Measurements from ENCODE around the gene SERPINB6. TPM values are rescaled to one million over a fixed set of nuclear protein-coding genes. Genes with fewer than 3 reads are reported as not detected.
A peak's percentile ranks its signal among the peaks of the same experiment; 100 is the strongest.
"Not testable (repeated sequence)": the region's sequence is repeated elsewhere in the genome, so short reads cannot be mapped to it uniquely, and the experiment has no call there.

The SERPINB6 gene
- total RNA-seq, 4 donors from 2014 or later = 170 to 462 (median 219) TPM

- peak in 1 of 3 donors; percentile 8 for DNase-seq
- no peak for TF ChIP-seq POLR2A (IDR thresholded peaks at IDR 0.05)
- TF ChIP-seq, protein P1, sequence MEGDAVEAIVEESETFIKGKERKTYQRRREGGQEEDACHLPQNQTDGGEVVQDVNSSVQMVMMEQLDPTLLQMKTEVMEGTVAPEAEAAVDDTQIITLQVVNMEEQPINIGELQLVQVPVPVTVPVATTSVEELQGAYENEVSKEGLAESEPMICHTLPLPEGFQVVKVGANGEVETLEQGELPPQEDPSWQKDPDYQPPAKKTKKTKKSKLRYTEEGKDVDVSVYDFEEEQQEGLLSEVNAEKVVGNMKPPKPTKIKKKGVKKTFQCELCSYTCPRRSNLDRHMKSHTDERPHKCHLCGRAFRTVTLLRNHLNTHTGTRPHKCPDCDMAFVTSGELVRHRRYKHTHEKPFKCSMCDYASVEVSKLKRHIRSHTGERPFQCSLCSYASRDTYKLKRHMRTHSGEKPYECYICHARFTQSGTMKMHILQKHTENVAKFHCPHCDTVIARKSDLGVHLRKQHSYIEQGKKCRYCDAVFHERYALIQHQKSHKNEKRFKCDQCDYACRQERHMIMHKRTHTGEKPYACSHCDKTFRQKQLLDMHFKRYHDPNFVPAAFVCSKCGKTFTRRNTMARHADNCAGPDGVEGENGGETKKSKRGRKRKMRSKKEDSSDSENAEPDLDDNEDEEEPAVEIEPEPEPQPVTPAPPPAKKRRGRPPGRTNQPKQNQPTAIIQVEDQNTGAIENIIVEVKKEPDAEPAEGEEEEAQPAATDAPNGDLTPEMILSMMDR (IDR thresholded peaks at IDR 0.05) = no peak
- Histone ChIP-seq H3K4me1 (no peaks in the 10 kb centered on the region), H3K36me3 (no peaks in the 10 kb centered on the region), H3K9me3 (no peaks in the 10 kb centered on the region), H3K4me3 (no peak overlapping the region), H3K27ac (no peak overlapping the region), H3K27me3 (no peaks in the 10 kb centered on the region)
Measured at GRCh38 chr6:2913621-2914317, 57.6 kb downstream of the SERPINB6 start.

DNA sequence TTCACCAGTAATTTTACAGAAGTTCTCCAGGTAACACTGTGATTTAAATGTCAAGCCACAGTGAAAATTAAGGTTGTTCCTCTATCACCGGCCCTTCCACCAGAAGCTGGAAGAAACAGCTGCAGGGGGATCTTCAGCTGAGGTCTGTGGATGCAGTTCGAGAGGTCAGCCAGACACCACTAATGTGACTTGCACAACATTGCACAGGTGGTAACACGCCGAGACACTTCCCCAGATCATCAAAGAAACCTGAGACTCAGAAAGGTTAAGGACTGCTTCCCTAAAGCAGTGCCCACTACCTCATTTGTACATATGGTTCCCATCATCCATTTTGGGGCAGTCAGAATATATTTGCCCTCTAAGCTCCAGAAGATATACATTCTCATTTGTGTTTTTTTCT is 60.2 kb downstream of the SERPINB6 start:
- peak in 1 of 3 donors; percentile 64 for DNase-seq
- H3K27ac ChIP-seq = peak overlapping the region in 1 of 4 donors; percentile 68
- no peaks in the 10 kb centered on the region for H3K4me1 ChIP-seq
- no peak for TF ChIP-seq POLR2A (IDR thresholded peaks at IDR 0.05)
- TF ChIP-seq, protein P1 (IDR thresholded peaks at IDR 0.05) = no peak
- no peaks in the 10 kb centered on the region for H3K36me3 ChIP-seq
- H3K9me3 ChIP-seq = no peaks in the 10 kb centered on the region
- no peak overlapping the region for H3K4me3 ChIP-seq
- no peaks in the 10 kb centered on the region for H3K27me3 ChIP-seq

DNA sequence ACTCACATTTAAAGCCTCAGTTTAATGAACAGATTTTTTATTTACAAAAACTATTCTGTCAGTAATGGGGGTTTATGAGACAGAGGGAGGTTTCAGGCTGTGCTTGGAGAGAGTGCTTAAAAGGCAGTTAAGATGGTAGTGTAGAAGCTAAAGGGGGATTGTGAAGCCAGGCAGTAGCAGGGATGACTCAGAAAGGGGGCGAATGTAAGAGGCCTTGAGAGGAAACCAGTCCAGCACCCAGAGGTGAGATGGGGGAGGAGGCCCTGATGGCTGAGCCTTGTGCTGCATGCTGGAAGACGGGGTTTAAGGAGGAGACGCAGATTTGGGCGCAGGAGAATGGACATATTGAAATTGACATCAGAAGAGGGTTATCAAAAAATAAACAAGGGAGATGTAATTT is 61.6 kb downstream of the SERPINB6 start:
- no peak overlapping the region for H3K27ac ChIP-seq
- H3K9me3 ChIP-seq = no peaks in the 10 kb centered on the region
- H3K36me3 ChIP-seq = no peaks in the 10 kb centered on the region
- TF ChIP-seq, protein P1 (IDR thresholded peaks at IDR 0.05) = no peak
- TF ChIP-seq POLR2A (IDR thresholded peaks at IDR 0.05) = no peak
- no peaks in the 10 kb centered on the region for H3K4me1 ChIP-seq
- DNase-seq = no peak
- no peaks in the 10 kb centered on the region for H3K27me3 ChIP-seq
- H3K4me3 ChIP-seq = no peak overlapping the region

- H3K9me3 ChIP-seq, H3K27ac ChIP-seq, H3K27me3 ChIP-seq, H3K4me3 ChIP-seq, H3K4me1 ChIP-seq, H3K36me3 ChIP-seq, DNase-seq: not testable (repeated sequence)
Measured at GRCh38 chr6:2909051-2909606, 62.2 kb downstream of the SERPINB6 start.

DNA sequence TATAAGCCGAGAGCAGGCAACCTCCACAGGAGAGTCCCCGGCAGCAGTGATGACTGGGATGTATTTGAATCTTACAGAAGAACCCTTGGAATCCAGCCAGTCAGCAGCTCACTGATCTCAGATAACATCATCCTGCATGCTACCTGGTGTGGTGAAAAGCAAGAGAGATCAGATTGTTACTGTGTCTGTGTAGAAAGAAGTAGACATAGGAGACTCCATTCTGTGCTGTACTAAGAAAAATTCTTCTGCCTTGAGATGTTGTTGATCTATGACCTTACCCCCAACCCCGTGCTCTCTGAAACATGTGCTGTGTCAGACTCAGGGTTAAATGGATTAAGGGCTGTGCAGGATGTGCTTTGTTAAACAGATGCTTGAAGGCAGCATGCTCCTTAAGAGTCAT is 62.9 kb downstream of the SERPINB6 start:
- not testable (repeated sequence) for H3K27me3 ChIP-seq, H3K4me1 ChIP-seq, H3K4me3 ChIP-seq, DNase-seq, H3K36me3 ChIP-seq, H3K27ac ChIP-seq, H3K9me3 ChIP-seq

DNA sequence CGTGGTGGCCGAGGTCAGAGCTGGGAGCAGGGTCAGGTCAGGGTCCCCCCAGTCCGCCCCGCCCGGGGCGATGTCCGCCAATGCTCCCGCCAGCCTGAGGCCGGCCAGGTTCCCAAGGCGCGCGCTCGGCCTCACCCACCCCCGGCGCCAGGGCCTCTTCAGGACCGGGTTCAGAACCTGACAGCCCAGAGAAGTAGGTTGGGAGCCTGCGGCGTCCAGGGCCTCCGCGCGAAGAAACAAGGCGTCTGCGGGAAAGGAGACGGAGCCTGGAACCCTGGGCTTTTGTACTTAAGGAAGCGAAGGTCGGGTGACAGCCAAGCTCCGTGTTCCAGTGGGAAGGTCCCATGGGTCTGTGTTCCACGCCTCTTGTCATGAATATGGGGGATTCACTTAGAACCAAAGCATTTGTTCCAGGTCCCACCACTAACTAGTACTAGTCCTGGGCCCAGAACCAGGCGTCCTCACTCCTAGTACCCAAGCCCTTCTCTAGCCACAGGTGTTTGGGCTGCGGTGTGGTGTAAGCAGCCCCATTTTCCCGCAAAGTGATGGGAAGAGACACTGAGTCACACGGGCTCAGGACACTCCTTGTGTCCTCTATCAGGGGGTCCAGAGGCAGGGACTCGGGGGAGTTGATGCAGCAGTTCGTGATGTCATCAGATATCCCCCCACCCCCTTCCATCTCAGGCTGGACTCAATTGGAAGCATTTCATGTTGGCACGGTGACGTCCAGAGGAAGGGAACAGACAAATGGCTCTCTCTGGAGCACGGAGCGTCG is 67.8 kb downstream of the SERPINB6 start:
- H3K4me1 ChIP-seq, H3K9me3 ChIP-seq, DNase-seq, H3K27me3 ChIP-seq, H3K36me3 ChIP-seq: not testable (repeated sequence)
- H3K4me3 ChIP-seq = peak overlapping the region; percentile 56 to 89 (median 68)
- peak overlapping the region; percentile 76 to 98 (median 84) for H3K27ac ChIP-seq

DNA sequence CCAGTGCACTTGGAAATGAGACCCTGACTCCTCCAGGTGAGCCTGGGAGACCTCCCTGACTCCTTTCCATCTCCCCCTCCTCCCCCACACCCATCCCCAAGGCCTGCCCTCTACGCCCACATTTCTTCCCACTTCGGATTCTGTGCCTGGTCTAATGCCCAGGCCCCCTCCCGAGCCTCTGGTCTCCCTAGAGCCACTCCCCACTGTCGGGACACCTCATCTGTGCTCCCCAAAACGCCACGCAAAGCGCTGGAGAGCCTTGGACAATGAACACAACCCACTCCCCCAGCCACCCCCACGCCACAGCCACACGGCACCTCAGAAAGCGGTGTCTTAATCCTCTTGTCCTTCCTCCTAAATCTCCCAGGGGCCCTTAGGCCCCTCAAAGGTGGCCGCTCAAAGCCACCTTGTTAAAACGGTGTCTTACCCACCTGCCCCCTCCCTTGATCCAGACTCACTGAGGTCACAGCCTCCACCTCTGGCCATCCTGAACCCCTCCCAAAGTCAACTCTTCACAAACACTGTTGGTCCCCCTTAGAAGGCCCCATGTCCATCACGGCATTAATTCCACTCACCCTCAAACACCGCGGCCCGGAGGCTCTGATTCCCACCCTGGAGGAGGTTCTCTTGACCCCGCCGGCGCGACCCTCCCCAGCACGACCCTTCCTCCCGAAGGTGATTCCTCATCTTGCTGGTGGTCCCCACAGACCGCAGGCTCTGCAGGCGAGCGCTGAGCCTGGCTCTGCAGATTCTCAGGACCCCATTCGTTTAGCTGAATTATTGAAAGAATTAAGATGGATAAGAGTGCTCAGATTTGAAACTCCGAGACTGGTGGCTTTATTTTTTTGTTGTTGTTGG is 69.5 kb downstream of the SERPINB6 start:
- H3K36me3 ChIP-seq, H3K27me3 ChIP-seq, H3K9me3 ChIP-seq, H3K4me1 ChIP-seq, DNase-seq: not testable (repeated sequence)
- H3K4me3 ChIP-seq = peak overlapping the region; percentile 56 to 89 (median 68)
- H3K27ac ChIP-seq = peak overlapping the region; percentile 14 to 98 (median 80)
